Islet of Langerhans (tissue), 1 donor: ENCODE data around the gene UACA.
"Not testable (repeated sequence)": the region's sequence is repeated elsewhere in the genome, so short reads cannot be mapped to it uniquely, and the experiment has no call there.

Experiments used
- FAIRE-seq: peaks from one replicate; lab custom pipeline; 2011; peaks lifted over from hg19 to GRCh38; lab: Jason Lieb, UNC

UACA gene

GRCh38 chr15:70663069-70663468 is 100.3 kb downstream of the UACA start:
- FAIRE-seq = not testable (repeated sequence)

DNA sequence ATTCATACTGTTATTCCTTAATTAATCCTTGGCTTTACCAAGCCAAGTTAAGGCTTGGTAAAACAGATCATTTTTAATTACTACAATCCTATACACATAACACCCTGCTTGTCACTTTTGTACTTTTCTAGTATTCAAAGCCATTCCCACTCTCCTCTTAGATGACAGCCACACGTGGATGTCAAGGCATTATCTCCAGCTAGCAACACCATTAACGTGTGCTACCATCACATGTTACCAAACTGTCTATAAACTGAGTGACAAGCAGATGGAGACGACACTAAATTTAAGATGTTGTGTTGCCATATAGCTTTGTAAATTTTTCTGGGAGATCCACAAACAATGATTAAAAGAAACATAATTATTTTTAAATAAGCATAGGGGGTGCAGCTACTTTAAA is 103.7 kb downstream of the UACA start:
- FAIRE-seq = no peak

- no peak for FAIRE-seq
These were observed 104.7 kb downstream of the UACA start for GRCh38 chr15:70658641-70659040.

- FAIRE-seq = no peak
These were observed 109.9 kb downstream of the UACA start for GRCh38 chr15:70653426-70653825.

DNA sequence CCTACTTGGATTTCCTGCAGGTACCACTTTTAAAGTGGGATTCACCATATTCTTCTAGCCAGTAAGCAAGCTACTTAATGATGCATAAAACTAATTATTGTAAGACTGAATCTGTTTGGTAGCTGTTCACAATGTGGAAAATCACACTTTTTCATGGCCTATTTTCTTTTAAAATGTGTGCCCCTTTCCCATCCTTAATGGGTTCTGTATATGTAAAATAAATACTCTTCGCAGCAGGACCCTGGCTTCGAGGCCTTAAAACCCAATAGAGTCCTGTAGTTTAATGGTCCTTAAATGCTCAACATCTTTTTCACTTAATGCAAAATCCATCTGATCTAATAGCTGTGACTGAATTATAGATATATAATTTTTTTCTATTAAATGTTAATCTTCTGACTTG is 111.0 kb downstream of the UACA start:
- no peak for FAIRE-seq

DNA sequence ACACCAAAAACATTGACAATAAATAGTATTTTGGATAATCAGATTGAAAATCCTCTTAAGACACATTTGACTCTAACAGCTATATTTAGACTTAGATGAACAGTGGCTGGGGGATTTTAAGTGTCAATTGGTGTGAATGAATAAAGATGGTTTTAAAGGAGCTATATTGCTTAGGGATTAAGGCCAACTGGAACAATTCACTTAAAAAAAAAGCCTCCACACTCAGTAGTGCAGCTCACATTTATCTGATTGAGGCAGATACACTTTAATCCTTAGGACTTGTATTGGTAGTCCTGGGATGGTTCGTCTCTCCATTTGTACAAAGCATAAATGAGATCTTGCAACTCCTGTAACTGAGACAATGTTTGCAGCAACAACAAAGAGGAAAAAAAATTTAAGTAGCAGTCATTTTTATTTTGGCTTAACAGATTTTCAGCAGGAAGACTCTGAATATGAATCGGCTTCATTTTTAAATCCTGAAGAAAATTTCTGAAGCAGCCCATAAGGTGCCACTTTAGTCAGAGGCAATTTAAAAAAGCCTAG is 112.0 kb downstream of the UACA start:
- FAIRE-seq = no peak

- FAIRE-seq = no peak
These were observed 112.6 kb downstream of the UACA start for GRCh38 chr15:70650567-70651302.

DNA sequence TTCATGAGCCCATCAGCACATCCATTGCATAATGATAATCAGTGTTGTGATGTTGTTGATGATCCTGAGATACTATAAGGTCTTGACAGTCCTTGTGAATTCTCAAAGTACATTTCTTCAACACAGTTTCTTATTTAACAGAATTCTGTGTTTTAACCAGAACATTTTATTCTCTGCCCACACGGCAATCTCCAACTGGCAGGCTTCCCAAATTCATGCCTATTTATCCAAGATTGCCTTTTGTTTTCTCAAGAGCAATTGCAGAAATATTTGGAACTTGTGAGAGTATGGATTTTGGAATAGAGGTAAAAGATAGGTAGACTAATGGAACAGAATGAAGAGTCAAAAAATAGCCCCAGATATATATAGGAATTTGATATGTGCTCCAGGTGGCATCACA is 116.0 kb downstream of the UACA start:
- no peak for FAIRE-seq

DNA sequence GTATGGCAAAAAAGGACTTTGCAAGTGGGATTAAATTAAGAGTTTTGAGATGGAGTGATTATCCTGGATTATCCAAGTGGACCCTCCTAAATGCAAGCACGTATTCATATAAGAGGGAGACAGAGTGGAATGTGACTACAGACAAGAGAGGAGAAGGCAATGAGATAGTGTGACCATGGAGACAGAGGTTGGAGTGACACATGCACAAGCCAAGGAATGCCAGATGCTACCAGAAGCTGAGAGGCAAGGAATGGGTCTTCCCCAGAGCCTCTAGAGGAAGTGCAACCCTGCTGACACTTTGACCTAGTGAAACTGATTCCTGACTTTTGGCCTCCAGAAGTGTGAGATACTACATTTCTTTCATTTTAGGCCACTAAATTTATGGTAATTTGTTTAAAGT is 117.2 kb downstream of the UACA start:
- FAIRE-seq = no peak

DNA sequence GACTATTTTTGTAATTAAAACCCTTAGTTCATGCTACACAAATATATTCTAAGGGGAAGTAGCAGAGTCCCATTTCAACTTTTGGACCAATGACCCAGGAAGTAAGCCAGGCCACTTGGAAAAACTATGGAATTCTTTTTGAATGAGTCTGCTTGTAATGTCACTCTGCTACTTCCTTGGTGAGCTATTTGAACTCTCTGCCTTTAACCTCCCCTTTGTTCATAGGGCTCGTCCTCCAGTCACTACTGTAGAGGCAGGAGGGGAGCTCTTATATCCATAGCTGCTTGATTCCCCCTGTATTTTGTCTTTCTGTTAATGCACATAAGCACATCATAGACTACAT is 119.6 kb downstream of the UACA start:
- FAIRE-seq = no peak

GRCh38 chr15:70643106-70643782 is 120.1 kb downstream of the UACA start:
- FAIRE-seq = no peak

DNA sequence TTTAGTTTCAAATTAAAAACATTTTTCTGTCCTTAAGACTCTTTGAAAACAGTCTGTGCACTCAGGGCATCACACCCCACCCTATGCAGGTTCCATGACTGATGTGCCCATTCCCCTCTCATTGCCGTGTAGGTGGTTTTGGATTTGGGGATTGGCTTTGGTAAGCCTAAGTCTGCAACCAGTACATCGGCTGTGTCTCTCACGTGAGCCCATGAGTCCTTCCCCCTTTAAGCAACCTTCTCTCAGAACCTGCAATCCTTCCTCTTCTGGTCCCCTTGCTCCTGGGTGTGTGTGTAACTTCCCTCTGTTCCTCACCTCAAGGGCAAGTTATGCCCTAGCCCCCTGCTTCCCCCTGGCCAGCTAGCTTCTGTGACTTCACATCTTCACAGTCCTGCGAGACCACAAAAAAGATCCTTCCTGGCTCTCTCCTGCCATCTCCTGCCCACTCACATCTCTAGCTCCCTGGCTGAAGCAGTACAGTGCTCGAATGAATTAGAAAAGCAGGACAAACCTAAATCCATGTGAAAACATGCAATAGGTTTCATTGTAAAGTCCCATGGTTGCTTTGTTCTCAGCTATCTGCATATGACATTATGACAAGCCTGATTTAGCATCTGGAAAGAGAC is 126.7 kb downstream of the UACA start:
- no peak for FAIRE-seq

DNA sequence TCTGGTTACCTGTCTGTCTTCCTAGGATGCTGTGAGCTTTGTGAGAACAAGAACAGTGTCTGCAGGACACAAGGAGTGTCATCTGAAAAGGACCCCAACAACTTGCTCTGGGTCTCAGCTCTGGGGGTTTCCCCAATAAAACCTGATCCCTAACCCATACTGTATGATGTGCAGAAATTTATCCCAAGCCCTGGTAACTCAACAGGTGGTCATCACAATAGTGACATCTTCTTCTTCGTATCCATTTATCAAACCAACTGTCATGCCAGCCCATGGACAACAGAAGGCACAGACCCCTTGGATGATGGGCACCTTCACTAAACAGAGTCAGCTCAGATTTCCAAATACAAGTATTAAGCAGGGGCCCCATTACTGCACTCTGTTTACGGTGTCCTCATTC is 127.5 kb downstream of the UACA start:
- FAIRE-seq = no peak

DNA sequence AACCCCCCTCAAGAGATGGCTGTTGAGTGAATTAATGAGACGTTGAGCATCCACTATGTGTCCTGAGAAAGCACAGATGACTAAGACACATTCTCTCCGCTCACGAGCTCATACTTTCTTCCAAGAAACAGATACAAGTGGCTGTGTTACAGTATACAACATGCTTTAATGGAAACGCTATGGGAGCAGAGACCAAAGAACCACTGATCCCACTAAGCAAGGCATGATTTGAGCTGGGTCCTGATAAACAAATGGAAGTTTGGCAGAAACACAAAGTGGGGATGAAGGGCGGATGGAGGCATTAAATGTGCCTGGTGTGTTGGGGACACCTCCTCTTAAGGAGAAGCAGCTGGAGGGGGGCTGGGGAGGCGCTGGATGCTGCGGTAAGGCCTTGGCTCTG is 129.4 kb downstream of the UACA start:
- no peak for FAIRE-seq

DNA sequence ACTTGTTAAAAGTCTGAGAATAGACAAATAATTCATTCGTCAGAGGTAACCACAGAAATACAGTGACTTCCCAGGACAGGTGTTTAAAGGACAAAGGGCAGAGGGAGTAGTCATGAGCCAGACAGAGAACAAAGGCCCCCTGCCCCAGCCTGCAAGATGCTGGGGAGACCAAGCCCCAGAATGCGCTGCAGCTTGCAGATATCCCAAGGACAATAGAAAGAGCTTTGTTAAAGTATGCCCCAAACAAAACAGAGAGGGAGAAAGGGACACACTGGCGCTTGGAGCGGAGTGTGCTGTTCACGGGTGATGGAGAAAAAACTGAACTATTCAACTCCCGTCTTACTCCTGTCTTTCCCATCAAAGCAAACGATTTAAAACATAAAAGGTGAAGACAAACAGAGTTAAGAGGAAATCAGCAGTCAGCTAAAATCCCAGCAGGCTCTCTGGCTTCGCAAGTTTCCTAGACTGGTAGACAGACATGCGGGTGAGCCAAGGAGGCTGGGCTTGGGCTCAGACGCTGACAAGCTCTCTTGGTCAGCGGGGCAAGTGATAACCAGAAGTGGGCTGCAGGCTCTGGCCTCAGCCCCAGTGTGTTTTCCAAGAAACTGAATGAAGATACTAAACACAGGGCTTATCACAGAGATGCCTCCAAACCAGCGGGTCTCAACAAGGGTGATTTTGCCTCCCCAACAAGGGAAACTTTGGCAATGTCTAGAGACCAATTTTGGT is 130.1 kb downstream of the UACA start:
- no peak for FAIRE-seq

- no peak for FAIRE-seq
These were observed 130.8 kb downstream of the UACA start for GRCh38 chr15:70632491-70633102.

DNA sequence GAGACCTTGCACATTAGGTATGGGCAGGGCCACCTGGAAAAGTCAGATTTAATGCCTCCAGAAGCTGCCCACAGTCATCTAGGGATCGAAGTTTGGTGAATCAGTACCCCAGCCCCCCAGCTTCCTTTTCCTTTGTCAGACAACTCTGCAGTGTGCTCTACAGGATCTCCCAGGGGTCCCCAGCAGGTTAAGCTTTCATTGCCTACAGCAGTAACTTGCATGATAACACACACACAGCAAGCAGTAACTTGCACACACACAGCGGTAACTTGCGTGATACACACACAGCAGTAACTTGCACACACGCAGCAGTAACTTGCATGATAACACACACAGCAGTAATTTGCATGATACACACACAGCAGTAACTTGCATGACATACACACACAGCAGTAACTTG is 131.3 kb downstream of the UACA start:
- FAIRE-seq = no peak

GRCh38 chr15:70629735-70630273 is 133.6 kb downstream of the UACA start:
- no peak for FAIRE-seq

GRCh38 chr15:70628549-70628896 is 134.8 kb downstream of the UACA start:
- no peak for FAIRE-seq

DNA sequence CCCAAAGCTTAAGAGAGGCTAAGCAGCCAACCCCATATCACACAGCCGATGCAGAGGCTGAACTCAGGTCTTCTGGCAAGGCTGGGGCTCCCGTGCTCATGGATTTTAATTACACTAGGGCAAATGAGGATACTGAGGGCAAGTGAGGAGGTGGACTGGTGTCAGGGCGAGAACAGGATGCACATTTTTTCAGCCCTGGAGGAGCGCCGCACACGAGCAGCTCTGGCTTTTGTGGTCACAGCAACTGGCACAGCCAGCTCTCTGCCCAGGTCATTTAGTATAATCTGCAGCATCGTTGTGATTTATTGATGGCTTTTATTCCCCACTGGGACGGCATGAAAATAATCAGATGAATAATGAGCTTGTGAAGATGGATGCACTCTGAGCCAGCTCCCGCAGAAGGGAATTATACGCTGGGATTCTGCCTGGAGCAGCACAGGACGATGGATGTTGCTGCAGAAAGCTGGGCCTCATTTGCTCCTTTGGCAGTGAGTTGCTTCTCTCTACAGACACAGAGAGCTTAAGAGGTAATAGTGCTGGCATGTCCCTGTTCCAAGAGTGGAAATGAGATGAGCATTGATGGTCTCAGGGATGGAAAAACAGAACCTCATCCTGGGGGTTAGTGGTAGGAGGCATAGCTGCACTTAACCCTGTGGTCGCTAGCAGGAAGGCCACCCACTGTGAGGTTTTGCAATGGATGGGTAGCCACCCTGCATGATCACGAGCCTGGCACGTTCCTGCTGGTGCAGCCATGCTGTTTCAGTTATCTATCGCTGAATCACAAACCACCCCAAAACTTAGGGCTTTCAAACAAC is 135.4 kb downstream of the UACA start:
- FAIRE-seq = no peak

- no peak for FAIRE-seq
These were observed 136.0 kb downstream of the UACA start for GRCh38 chr15:70627322-70627721.
